ENCODE results near the gene NME9.
A peak's percentile ranks its signal among the peaks of the same experiment; 100 is the strongest.

- TF ChIP-seq, protein P1, sequence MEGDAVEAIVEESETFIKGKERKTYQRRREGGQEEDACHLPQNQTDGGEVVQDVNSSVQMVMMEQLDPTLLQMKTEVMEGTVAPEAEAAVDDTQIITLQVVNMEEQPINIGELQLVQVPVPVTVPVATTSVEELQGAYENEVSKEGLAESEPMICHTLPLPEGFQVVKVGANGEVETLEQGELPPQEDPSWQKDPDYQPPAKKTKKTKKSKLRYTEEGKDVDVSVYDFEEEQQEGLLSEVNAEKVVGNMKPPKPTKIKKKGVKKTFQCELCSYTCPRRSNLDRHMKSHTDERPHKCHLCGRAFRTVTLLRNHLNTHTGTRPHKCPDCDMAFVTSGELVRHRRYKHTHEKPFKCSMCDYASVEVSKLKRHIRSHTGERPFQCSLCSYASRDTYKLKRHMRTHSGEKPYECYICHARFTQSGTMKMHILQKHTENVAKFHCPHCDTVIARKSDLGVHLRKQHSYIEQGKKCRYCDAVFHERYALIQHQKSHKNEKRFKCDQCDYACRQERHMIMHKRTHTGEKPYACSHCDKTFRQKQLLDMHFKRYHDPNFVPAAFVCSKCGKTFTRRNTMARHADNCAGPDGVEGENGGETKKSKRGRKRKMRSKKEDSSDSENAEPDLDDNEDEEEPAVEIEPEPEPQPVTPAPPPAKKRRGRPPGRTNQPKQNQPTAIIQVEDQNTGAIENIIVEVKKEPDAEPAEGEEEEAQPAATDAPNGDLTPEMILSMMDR (IDR thresholded peaks at IDR 0.05) = peak; percentile 17 to 62 (median 42)
- TF ChIP-seq POLR2A (IDR thresholded peaks at IDR 0.05) = no peak
These were observed at the start of gene NME9 for GRCh38 chr3:138329127-138329983.
